ENCODE measurements around the gene NCAPH2. TPM values are rescaled to one million over a fixed set of nuclear protein-coding genes. Genes with fewer than 3 reads are reported as not detected.

NCAPH2 gene
- total and polyA plus RNA-seq, 2 of the 13 experiments (the other 11 are each of a cell fraction or from before 2014, with no cell fraction given) = 28.1 to 64.4 TPM

GRCh38 chr22:50525104-50525857, 17.3 kb downstream of the NCAPH2 start, which contains the start of gene SCO2 (continued):
- TF ChIP-seq ERF (CRISPR knock-in tag; IDR thresholded peaks at IDR 0.05) (peak; percentile 83), WIZ (CRISPR knock-in tag; IDR thresholded peaks at IDR 0.05) (peak; percentile 62; the same call in 1 of the 2 replicates), ZNF263 (CRISPR knock-in tag; IDR thresholded peaks at IDR 0.05) (no peak; the same call in 1 of the 2 replicates), MLX (CRISPR knock-in tag; IDR thresholded peaks at IDR 0.05) (peak; percentile 56; the same call in 1 of the 2 replicates), MXI1 (IDR thresholded peaks at IDR 0.05; ENCODE audit: borderline replicate concordance, low read depth, low read length) (peak; percentile 75; the same call in 1 of the 3 replicates), ZNF18 (CRISPR knock-in tag; IDR thresholded peaks at IDR 0.05; ENCODE audit: insufficient replicate concordance) (peak; percentile 44), ZFY (CRISPR knock-in tag; IDR thresholded peaks at IDR 0.05) (peak; percentile 60), SETDB1 (CRISPR knock-in tag; IDR thresholded peaks at IDR 0.05; ENCODE audit: borderline replicate concordance) (0 out of 2 replicates have a peak, but pooled peaks have one; percentile 66), TFDP2 (CRISPR knock-in tag; IDR thresholded peaks at IDR 0.05) (peak; percentile 93), NR2F2 (IDR thresholded peaks at IDR 0.05; ENCODE audit: borderline replicate concordance, low read depth) (peak; percentile 4; the same call in 1 of the 2 replicates), HCFC1 (IDR thresholded peaks at IDR 0.05; ENCODE audit: low read depth, low read length) (peak; percentile 34; the same call in 1 of the 2 replicates), SMARCE1 (IDR thresholded peaks at IDR 0.05; ENCODE audit: borderline replicate concordance) (no peak), CREB1 (IDR thresholded peaks at IDR 0.05) (0 out of 2 replicates have a peak, but pooled peaks have one; percentile 38), CREB1 (CRISPR knock-in tag; IDR thresholded peaks at IDR 0.05) (no peak), ZBTB14 (CRISPR knock-in tag; IDR thresholded peaks at IDR 0.05) (peak; percentile 59), ZNF746 (CRISPR knock-in tag; IDR thresholded peaks at IDR 0.05) (peak; percentile 42; the same call in 1 of the 2 replicates), SMYD3 (CRISPR knock-in tag; IDR thresholded peaks at IDR 0.05) (no peak), ZNF276 (CRISPR knock-in tag; IDR thresholded peaks at IDR 0.05; ENCODE audit: low read depth) (peak; percentile 63; the same call in 1 of the 2 replicates), ZNF234 (CRISPR knock-in tag; conservative IDR thresholded peaks at IDR 0.05) (peak; percentile 95), SIN3A (IDR thresholded peaks at IDR 0.05; ENCODE audit: borderline replicate concordance, low read depth, low read length) (0 out of 2 replicates have a peak, but pooled peaks have one; percentile 67), SAFB2 (CRISPR knock-in tag; IDR thresholded peaks at IDR 0.05; ENCODE audit: borderline replicate concordance, low read depth) (peak; percentile 78; the same call in 1 of the 2 replicates), ZNF451 (CRISPR knock-in tag; IDR thresholded peaks at IDR 0.05) (0 out of 2 replicates have a peak, but pooled peaks have one; percentile 71), ZNF576 (CRISPR knock-in tag; IDR thresholded peaks at IDR 0.05) (no peak; the same call in 1 of the 2 replicates)

Measured in HepG2 (cell line).